ENCODE data around the gene CALM1. TPM values are rescaled to one million over a fixed set of nuclear protein-coding genes. Genes with fewer than 3 reads are reported as not detected.

Gene CALM1
- total RNA-seq, 1 donor from 2014 or later: 328 TPM

- TF ChIP-seq CTCF (IDR thresholded peaks at IDR 0.05; ENCODE audit: insufficient read depth, low read length, poor library complexity, severe bottlenecking): no peak
- DNase-seq (ENCODE audit: low read depth): no peak
- Histone ChIP-seq H3K4me3 (ENCODE audit: low read depth, low read length) (no peak overlapping the region), H3K27me3 (ENCODE audit: control insufficient read depth, insufficient read depth, low read length) (no peaks in the 10 kb centered on the region), H3K36me3 (ENCODE audit: control insufficient read depth, insufficient read depth, low read length) (no peaks in the 10 kb centered on the region)
These were observed 24.3 kb downstream of the CALM1 start for GRCh38 chr14:90421001-90421631.

GRCh38 chr14:90421632-90422020 is 24.8 kb downstream of the CALM1 start:
- Histone ChIP-seq H3K27me3 (ENCODE audit: control insufficient read depth, insufficient read depth, low read length) (no peaks in the 10 kb centered on the region), H3K4me3 (ENCODE audit: low read depth, low read length) (no peak overlapping the region), H3K36me3 (ENCODE audit: control insufficient read depth, insufficient read depth, low read length) (no peaks in the 10 kb centered on the region)
- TF ChIP-seq CTCF (IDR thresholded peaks at IDR 0.05; ENCODE audit: insufficient read depth, low read length, poor library complexity, severe bottlenecking): no peak
- no peak for DNase-seq (ENCODE audit: low read depth)

GRCh38 chr14:90423166-90423565 is 26.3 kb downstream of the CALM1 start:
- H3K36me3 ChIP-seq (ENCODE audit: control insufficient read depth, insufficient read depth, low read length): no peaks in the 10 kb centered on the region
- H3K27me3 ChIP-seq (ENCODE audit: control insufficient read depth, insufficient read depth, low read length): no peaks in the 10 kb centered on the region
- no peak for DNase-seq (ENCODE audit: low read depth)
- no peak overlapping the region for H3K4me3 ChIP-seq (ENCODE audit: low read depth, low read length)
- TF ChIP-seq CTCF (IDR thresholded peaks at IDR 0.05; ENCODE audit: insufficient read depth, low read length, poor library complexity, severe bottlenecking): no peak

- H3K36me3 ChIP-seq (ENCODE audit: control insufficient read depth, insufficient read depth, low read length): no peaks in the 10 kb centered on the region
- H3K4me3 ChIP-seq (ENCODE audit: low read depth, low read length): no peak overlapping the region
These were observed 27.2 kb downstream of the CALM1 start for GRCh38 chr14:90424075-90424474.

DNA sequence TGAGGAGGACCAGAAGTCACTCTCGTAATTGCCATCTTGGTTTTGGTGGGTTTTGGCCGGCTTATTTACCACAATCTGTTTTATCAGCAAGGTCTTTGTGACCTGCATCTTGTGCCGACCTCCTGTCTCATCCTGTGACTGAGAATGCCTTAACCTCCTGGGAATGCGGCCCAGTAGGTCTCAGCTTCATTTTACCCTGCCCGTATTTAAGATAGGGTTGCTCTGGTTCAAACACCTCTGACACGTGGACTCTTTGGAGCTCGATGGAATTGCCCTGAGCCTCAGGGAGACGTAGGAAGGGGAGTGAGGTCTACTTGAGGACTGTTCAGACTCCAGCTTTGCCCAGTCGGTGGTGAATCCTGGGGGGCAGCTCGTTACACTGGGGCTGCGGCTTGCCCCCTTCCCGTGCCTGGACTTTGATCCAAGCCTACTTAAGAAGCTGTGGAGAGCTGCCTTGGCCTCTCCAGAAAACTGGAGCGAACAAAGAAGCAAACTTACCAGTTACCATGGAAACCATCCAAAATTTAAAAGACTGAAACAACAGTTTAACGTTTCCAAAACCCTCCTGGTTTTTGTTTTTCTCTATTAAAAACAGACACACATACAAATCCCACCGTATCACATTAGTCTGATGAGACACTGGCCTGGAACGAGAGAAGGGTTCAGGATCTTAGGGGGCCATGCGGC is 28.0 kb downstream of the CALM1 start:
- TF ChIP-seq CTCF (IDR thresholded peaks at IDR 0.05; ENCODE audit: insufficient read depth, low read length, poor library complexity, severe bottlenecking): no peak
- Histone ChIP-seq H3K27me3 (ENCODE audit: control insufficient read depth, insufficient read depth, low read length) (no peaks in the 10 kb centered on the region), H3K4me3 (ENCODE audit: low read depth, low read length) (no peak overlapping the region), H3K36me3 (ENCODE audit: control insufficient read depth, insufficient read depth, low read length) (no peaks in the 10 kb centered on the region)
- DNase-seq (ENCODE audit: low read depth): no peak

More at GRCh38 chr14:90424075-90424474, 27.2 kb downstream of the CALM1 start:
- no peak for DNase-seq (ENCODE audit: low read depth)
- no peak for TF ChIP-seq CTCF (IDR thresholded peaks at IDR 0.05; ENCODE audit: insufficient read depth, low read length, poor library complexity, severe bottlenecking)
- H3K27me3 ChIP-seq (ENCODE audit: control insufficient read depth, insufficient read depth, low read length): no peaks in the 10 kb centered on the region
